ENCODE measurements around the gene ANGPTL4. TPM values are rescaled to one million over a fixed set of nuclear protein-coding genes. Genes with fewer than 3 reads are reported as not detected.

ANGPTL4 gene
- total and polyA plus RNA-seq, 2 of the 13 experiments (the other 11 are each of a cell fraction or from before 2014, with no cell fraction given): 0.80 to 21.7 TPM

DNA sequence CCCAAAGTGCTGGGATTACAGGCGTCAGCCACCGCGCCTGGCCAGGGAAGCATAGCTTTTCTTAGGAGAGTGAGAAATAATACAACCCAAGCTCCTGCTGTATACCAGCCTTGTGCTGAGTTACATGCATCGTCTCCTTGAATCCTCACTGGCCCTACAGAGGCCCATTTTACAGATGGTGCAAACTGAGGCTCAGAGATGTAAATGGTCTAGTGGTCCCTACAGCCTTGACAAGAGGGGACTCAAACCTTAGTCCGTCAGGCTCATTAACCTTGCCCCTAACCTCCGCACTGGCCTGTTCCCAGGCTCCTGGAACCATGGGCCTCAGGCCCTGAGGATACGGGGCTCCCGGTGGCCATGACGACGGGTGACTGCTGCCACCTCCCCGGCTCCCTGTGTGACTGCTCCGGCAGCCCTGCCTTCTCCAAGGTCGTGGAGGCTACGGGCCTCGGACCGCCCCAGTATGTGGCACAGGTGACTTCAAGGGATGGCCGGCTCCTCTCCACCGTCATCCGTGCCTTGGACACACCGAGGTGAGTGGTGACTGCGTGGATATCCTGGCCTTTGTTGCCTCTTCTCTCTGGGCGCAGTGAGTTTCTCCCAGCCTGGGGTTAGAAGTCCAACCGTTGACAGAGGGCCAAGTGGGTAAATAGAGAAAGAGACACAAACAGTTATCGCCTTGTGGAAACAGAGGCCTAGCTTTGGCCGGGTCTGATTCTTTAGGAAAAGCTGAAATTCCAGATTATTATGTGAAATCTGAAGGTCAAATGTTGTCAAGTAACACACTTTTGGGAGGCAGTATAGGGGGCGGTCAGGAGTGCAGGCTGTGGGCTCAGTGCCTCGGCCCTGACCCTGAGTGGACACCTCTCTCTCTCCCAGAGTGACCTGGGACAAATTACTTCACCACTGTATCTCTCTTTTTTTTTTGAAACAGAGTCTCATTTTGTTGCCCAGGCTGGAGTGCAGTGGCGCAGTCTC lies 57.8 kb downstream of the ANGPTL4 start (continued):
- TF ChIP-seq, protein P1, sequence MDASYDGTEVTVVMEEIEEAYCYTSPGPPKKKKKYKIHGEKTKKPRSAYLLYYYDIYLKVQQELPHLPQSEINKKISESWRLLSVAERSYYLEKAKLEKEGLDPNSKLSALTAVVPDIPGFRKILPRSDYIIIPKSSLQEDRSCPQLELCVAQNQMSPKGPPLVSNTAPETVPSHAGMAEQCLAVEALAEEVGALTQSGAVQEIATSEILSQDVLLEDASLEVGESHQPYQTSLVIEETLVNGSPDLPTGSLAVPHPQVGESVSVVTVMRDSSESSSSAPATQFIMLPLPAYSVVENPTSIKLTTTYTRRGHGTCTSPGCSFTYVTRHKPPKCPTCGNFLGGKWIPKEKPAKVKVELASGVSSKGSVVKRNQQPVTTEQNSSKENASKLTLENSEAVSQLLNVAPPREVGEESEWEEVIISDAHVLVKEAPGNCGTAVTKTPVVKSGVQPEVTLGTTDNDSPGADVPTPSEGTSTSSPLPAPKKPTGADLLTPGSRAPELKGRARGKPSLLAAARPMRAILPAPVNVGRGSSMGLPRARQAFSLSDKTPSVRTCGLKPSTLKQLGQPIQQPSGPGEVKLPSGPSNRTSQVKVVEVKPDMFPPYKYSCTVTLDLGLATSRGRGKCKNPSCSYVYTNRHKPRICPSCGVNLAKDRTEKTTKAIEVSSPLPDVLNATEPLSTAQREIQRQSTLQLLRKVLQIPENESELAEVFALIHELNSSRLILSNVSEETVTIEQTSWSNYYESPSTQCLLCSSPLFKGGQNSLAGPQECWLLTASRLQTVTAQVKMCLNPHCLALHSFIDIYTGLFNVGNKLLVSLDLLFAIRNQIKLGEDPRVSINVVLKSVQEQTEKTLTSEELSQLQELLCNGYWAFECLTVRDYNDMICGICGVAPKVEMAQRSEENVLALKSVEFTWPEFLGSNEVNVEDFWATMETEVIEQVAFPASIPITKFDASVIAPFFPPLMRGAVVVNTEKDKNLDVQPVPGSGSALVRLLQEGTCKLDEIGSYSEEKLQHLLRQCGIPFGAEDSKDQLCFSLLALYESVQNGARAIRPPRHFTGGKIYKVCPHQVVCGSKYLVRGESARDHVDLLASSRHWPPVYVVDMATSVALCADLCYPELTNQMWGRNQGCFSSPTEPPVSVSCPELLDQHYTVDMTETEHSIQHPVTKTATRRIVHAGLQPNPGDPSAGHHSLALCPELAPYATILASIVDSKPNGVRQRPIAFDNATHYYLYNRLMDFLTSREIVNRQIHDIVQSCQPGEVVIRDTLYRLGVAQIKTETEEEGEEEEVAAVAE (CRISPR knock-in tag; IDR thresholded peaks at IDR 0.05; ENCODE audit: borderline replicate concordance): no peak
- TF ChIP-seq DNMT3B (CRISPR knock-in tag; conservative IDR thresholded peaks at IDR 0.05) (no peak), CHCHD3 (CRISPR knock-in tag; IDR thresholded peaks at IDR 0.05) (no peak), ZNF460 (CRISPR knock-in tag; IDR thresholded peaks at IDR 0.05; ENCODE audit: borderline replicate concordance) (no peak), TMF1 (CRISPR knock-in tag; IDR thresholded peaks at IDR 0.05; ENCODE audit: low read depth) (no peak), ZNF441 (CRISPR knock-in tag; IDR thresholded peaks at IDR 0.05; ENCODE audit: borderline replicate concordance) (no peak), REL (CRISPR knock-in tag; conservative IDR thresholded peaks at IDR 0.05) (no peak), TAF15 (IDR thresholded peaks at IDR 0.05; ENCODE audit: low read depth, low read length, poor library complexity, severe bottlenecking) (no peak), ZIK1 (CRISPR knock-in tag; IDR thresholded peaks at IDR 0.05; ENCODE audit: borderline replicate concordance, low read depth) (no peak; the same call in 1 of the 2 replicates), ZNF101 (CRISPR knock-in tag; IDR thresholded peaks at IDR 0.05; ENCODE audit: borderline replicate concordance, low read depth) (no peak), EHMT2 (IDR thresholded peaks at IDR 0.05; ENCODE audit: borderline replicate concordance, low read depth, low read length) (no peak), CBFB (CRISPR knock-in tag; IDR thresholded peaks at IDR 0.05) (no peak), MED8 (CRISPR knock-in tag; IDR thresholded peaks at IDR 0.05; ENCODE audit: insufficient replicate concordance) (no peak), ZNF121 (CRISPR knock-in tag; IDR thresholded peaks at IDR 0.05) (no peak), SNAPC2 (CRISPR knock-in tag; IDR thresholded peaks at IDR 0.05) (0 out of 2 replicates have a peak, but pooled peaks have one; percentile 52)
- TF ChIP-seq, protein P2, sequence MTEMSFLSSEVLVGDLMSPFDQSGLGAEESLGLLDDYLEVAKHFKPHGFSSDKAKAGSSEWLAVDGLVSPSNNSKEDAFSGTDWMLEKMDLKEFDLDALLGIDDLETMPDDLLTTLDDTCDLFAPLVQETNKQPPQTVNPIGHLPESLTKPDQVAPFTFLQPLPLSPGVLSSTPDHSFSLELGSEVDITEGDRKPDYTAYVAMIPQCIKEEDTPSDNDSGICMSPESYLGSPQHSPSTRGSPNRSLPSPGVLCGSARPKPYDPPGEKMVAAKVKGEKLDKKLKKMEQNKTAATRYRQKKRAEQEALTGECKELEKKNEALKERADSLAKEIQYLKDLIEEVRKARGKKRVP (CRISPR knock-in tag; IDR thresholded peaks at IDR 0.05): no peak
- TF ChIP-seq, protein P3, sequence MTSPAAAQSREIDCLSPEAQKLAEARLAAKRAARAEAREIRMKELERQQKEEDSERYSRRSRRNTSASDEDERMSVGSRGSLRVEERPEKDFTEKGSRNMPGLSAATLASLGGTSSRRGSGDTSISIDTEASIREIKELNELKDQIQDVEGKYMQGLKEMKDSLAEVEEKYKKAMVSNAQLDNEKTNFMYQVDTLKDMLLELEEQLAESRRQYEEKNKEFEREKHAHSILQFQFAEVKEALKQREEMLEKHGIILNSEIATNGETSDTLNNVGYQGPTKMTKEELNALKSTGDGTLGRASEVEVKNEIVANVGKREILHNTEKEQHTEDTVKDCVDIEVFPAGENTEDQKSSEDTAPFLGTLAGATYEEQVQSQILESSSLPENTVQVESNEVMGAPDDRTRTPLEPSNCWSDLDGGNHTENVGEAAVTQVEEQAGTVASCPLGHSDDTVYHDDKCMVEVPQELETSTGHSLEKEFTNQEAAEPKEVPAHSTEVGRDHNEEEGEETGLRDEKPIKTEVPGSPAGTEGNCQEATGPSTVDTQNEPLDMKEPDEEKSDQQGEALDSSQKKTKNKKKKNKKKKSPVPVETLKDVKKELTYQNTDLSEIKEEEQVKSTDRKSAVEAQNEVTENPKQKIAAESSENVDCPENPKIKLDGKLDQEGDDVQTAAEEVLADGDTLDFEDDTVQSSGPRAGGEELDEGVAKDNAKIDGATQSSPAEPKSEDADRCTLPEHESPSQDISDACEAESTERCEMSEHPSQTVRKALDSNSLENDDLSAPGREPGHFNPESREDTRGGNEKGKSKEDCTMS (CRISPR knock-in tag; conservative IDR thresholded peaks at IDR 0.05): no peak
- TF ChIP-seq, protein P4, sequence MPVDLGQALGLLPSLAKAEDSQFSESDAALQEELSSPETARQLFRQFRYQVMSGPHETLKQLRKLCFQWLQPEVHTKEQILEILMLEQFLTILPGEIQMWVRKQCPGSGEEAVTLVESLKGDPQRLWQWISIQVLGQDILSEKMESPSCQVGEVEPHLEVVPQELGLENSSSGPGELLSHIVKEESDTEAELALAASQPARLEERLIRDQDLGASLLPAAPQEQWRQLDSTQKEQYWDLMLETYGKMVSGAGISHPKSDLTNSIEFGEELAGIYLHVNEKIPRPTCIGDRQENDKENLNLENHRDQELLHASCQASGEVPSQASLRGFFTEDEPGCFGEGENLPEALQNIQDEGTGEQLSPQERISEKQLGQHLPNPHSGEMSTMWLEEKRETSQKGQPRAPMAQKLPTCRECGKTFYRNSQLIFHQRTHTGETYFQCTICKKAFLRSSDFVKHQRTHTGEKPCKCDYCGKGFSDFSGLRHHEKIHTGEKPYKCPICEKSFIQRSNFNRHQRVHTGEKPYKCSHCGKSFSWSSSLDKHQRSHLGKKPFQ (CRISPR knock-in tag; IDR thresholded peaks at IDR 0.05; ENCODE audit: insufficient replicate concordance): no peak
